Ascending aorta (tissue), 2 donors: Measurements from ENCODE around the gene SERPINB6. TPM values are rescaled to one million over a fixed set of nuclear protein-coding genes. Genes with fewer than 3 reads are reported as not detected.
"Not testable (repeated sequence)": the region's sequence is repeated elsewhere in the genome, so short reads cannot be mapped to it uniquely, and the experiment has no call there.

Experiments used
- DNase-seq, 2 donors: peaks; one replicate each; pipeline ENCODE4 v3.0.0-alpha.2; 2019; ENCODE audit warnings: low spot score in 2 of 2
- H3K27ac ChIP-seq, 2 donors: fragments of 200-600 bp; sonication (generic); one replicate each; pipeline ENCODE4 v1.5.1; 2016 to 2017; ENCODE audit warnings: mild to moderate bottlenecking in 1 of 2
- H3K27me3 ChIP-seq: fragments of 200-600 bp; sonication (generic); one replicate; pipeline ENCODE4 v1.5.1; 2017
- H3K36me3 ChIP-seq, 2 donors: fragments of 200-600 bp; sonication (generic); one replicate each; pipeline ENCODE4 v1.5.1; 2016
- H3K4me1 ChIP-seq, 2 donors: fragments of 200-600 bp; sonication (generic); one replicate each; pipeline ENCODE4 v1.5.1; 2016 to 2017; ENCODE audit warnings: mild to moderate bottlenecking in 1 of 2
- H3K4me3 ChIP-seq, 2 donors: fragments of 200-600 bp; sonication (generic); one replicate each; pipeline ENCODE4 v1.5.1; 2016 to 2017; ENCODE audit warnings: mild to moderate bottlenecking in 1 of 2
- H3K9me3 ChIP-seq, 2 donors: fragments of 200-600 bp; sonication (generic); one replicate each; pipeline ENCODE4 v1.5.1; 2016
- CTCF ChIP-seq, 3 experiments: fragments of 200-600 bp in 2 of 3; fragments of 450-650 bp in 1 of 3; sonication (generic) in 2 of 3; IDR thresholded peaks; one replicate each; pipeline ENCODE4 v1.5.1; 2016 to 2019; ENCODE audit warnings: antibody characterized with exemption in 3 of 3, mild to moderate bottlenecking in 1 of 3, moderate library complexity in 1 of 3
- intact Hi-C: fragments of 100-400 bp; cut with DNase I; formaldehyde crosslinking; loops from one replicate; pipeline ENCODE4 v1.15.1; 2023
- total RNA-seq: library from RNA; depleted of rRNA; stranded (reverse); fragments of >200 nt; gene quantifications from one replicate; pipeline ENCODE4 v1.1.0, GENCODE V29; 2016

Gene SERPINB6
- total RNA-seq, 1 donor from 2014 or later, result 222 TPM

- Histone ChIP-seq H3K36me3 (no peaks in the 10 kb centered on the region), H3K9me3 (no peaks in the 10 kb centered on the region), H3K27me3 (no peaks in the 10 kb centered on the region), H3K4me3 (no peak overlapping the region), H3K4me1 (no peaks in the 10 kb centered on the region), H3K27ac (no peak overlapping the region)
- intact Hi-C loops, result no loop called here
- peak in 1 of 2 donors; percentile 31 for DNase-seq
- no peak for TF ChIP-seq CTCF (IDR thresholded peaks at IDR 0.05)
These were observed 57.6 kb downstream of the SERPINB6 start for GRCh38 chr6:2913621-2914317.

GRCh38 chr6:2911171-2911570, 60.2 kb downstream of the SERPINB6 start:
- H3K9me3 ChIP-seq, result no peaks in the 10 kb centered on the region
- no peaks in the 10 kb centered on the region for H3K36me3 ChIP-seq
- H3K27ac ChIP-seq, result no peak overlapping the region
- H3K4me3 ChIP-seq, result no peak overlapping the region
- no peaks in the 10 kb centered on the region for H3K27me3 ChIP-seq
- intact Hi-C loops, result no loop called here
- H3K4me1 ChIP-seq, result no peaks in the 10 kb centered on the region
- no peak for TF ChIP-seq CTCF (IDR thresholded peaks at IDR 0.05)
- peak in 1 of 2 donors; percentile 15 for DNase-seq

- intact Hi-C loops, result no loop called here
- no peaks in the 10 kb centered on the region for H3K27me3 ChIP-seq
These were observed 61.6 kb downstream of the SERPINB6 start for GRCh38 chr6:2909718-2910117.

GRCh38 chr6:2909051-2909606, 62.2 kb downstream of the SERPINB6 start:
- H3K4me1 ChIP-seq, H3K9me3 ChIP-seq, H3K4me3 ChIP-seq, H3K27me3 ChIP-seq, DNase-seq, intact Hi-C loops, H3K27ac ChIP-seq, H3K36me3 ChIP-seq: not testable (repeated sequence)

More at GRCh38 chr6:2909718-2910117, 61.6 kb downstream of the SERPINB6 start:
- TF ChIP-seq CTCF (IDR thresholded peaks at IDR 0.05), result no peak
- no peak overlapping the region for H3K4me3 ChIP-seq
- H3K4me1 ChIP-seq, result no peaks in the 10 kb centered on the region
- no peak for DNase-seq
- H3K9me3 ChIP-seq, result no peaks in the 10 kb centered on the region
- H3K36me3 ChIP-seq, result no peaks in the 10 kb centered on the region
- no peak overlapping the region for H3K27ac ChIP-seq

GRCh38 chr6:2908516-2908915, 62.9 kb downstream of the SERPINB6 start:
- H3K27ac ChIP-seq, DNase-seq, H3K4me1 ChIP-seq, intact Hi-C loops, H3K27me3 ChIP-seq, H3K9me3 ChIP-seq, H3K36me3 ChIP-seq, H3K4me3 ChIP-seq: not testable (repeated sequence)

GRCh38 chr6:2903411-2904185, 67.8 kb downstream of the SERPINB6 start:
- H3K36me3 ChIP-seq, H3K4me1 ChIP-seq, H3K9me3 ChIP-seq, DNase-seq, H3K27me3 ChIP-seq, intact Hi-C loops: not testable (repeated sequence)
- H3K27ac ChIP-seq, result peak overlapping the region; percentile 79 to 86
- H3K4me3 ChIP-seq, result peak overlapping the region; percentile 78 to 96

- H3K27me3 ChIP-seq, DNase-seq, H3K4me1 ChIP-seq, H3K36me3 ChIP-seq, H3K9me3 ChIP-seq, intact Hi-C loops: not testable (repeated sequence)
- Histone ChIP-seq H3K4me3 (peak overlapping the region; percentile 78 to 96), H3K27ac (peak overlapping the region in 1 of 2 donors; percentile 86)
These were observed 69.5 kb downstream of the SERPINB6 start for GRCh38 chr6:2901645-2902502.
